T-helper 1 cell treated with Interleukin-12 subunit alpha and Interleukin-12 subunit beta and Interleukin-4 antibody, amounts not matched to agents 30 ng/mL and 1 ng/mL, for 36 hours (primary cell): ENCODE results near the gene ZNF260. TPM values are rescaled to one million over a fixed set of nuclear protein-coding genes. Genes with fewer than 3 reads are reported as not detected.

Source experiments
- intact Hi-C: fragments of 100-400 bp; cut with micrococcal nuclease; formaldehyde crosslinking; loops from one replicate; pipeline ENCODE4 v1.15.1; 2024
- total RNA-seq: library from RNA; stranded (reverse); gene quantifications from 2 replicates; pipeline ENCODE4 v1.2.3, GENCODE V29; 2022

Gene ZNF260
- total RNA-seq: 8.2 and 10.5 TPM in 2 replicates

DNA sequence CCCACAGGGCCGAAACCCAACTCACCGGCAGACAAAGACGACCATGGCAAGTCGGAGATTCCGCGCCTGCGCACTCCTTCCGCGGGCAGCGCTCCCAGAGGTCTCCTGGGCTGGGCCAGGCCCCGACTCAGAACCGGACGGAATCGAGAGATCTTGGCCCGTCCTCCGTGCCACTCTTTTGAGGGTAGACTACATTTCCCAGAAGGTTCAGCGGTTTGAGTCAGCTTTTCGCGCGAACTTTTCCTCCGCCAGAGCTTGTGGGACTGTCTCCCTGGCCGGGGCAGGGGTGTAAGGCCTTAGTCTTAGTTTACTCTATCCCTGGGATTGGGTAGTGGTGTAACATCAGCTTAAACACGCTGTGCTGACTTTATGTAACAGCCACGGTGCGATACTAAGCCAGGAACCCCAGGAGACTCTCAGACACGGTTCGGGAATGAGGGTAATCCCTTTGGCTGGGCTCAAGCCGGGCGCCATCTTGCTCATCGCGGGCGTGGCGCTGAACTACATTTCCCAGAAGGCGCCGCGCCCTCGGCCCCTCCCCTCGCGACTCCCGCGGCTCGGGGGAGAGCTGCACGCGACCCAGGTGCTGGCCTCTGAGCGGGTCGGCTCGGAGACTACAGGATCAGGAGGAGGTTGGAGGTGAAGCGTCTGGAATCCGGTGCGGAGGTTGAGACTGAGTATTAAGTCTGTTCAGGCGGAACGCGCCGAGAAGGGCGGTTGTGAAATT lies at the start of gene ZNF260:
TSS of gene ZNF260 (minus strand) at position 78 of the 727 bp plus-strand sequence. CDS start 13,033 bp downstream, outside the sequence.
- intact Hi-C loops: loop anchor here (1.0 to 10.0 kb wide), 22 partner anchors 39 to 1755 kb away; partner anchors contain the start of genes ZFP14, ZFP30, ZFP82 and ZNF146

GRCh38 chr19:36577271-36577996 lies 49.4 kb upstream of the ZNF260 start:
- intact Hi-C loops: no loop called here

DNA sequence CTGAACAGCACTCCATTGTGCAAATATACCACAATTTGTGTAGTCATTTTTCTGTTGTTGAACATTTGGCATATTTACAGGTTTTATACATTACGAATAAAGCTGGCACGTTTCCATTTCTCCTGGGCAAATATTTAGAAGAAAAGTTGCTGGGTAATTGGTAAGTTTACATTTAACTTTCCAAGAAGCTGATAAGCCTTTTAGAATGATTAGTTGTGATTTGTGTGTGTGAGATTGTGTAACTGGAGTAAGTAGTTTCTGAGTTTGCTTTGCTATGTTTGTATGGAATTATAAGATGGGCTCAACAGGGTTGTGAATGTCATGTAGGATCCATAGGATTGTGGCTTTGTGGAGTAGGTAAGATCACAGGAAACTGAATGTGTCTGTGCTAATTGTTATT lies 46.7 kb upstream of the ZNF260 start:
- intact Hi-C loops: loop anchor here (5.0 kb wide), 1 partner anchor 263 kb away; the partner anchor contains the start of gene ZNF790

- intact Hi-C loops: loop anchor here (1.0 to 5.0 kb wide), 18 partner anchors 31 to 1205 kb away; partner anchors contain the start of genes ZFP14, ZFP30, ZNF146 and ZNF260
Measured at GRCh38 chr19:36573895-36574720, 46.0 kb upstream of the ZNF260 start.

DNA sequence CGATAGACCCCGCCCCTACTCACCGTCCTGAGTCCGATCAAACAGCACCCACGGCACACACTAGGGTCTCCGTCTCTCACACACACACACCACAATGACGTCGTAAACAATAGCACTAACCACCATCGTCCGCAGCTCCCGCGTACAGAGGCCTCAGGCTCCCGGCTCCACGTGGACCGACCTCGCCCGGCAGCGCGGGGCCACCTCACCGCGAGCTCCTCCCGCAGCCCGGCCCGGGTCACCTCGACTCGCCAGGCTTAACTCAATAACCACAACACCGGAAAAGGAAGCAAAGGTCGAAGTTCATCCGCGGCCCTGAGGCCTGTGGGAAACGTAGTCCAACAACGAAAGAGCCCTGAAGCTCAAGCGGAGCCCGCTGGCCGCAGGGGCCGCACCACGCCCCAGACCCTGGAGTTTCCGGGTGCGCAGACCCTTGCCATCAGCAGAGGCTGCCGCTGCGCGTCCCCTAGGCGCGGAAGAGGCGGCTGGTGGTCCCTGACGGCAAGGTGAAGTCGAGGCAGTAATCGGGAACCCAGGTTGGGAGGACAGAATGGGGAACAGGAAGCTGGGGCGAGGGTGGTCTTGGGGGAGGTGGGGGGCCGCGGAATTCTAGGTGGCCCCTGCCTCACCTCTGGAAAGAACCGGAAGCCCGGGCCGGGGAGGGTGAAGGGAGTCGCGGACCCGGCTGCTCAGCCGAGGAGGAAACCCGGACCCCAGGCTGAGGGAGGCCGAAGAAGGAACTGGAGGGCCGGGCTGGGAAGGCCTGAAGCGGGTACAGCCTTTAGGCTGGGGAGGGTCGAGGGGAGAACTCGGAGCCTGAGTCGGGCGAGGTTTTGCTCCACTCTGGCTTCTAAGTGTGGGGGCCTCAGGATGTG lies 45.2 kb upstream of the ZNF260 start, which contains the start of gene ZNF529:
TSS of gene ZNF529 (minus strand) at position 273 of the 875 bp plus-strand sequence. CDS start 946 bp downstream, outside the sequence.
- intact Hi-C loops: loop anchor here (1.0 to 5.0 kb wide), 18 partner anchors 32 to 1206 kb away; partner anchors contain the start of genes ZFP14, ZFP30, ZNF146 and ZNF260

GRCh38 chr19:36572593-36573019 lies 44.5 kb upstream of the ZNF260 start:
- intact Hi-C loops: loop anchor here (1.0 to 5.0 kb wide), 19 partner anchors 33 to 1207 kb away; partner anchors contain the start of genes ZFP14, ZFP30, ZFP82 and ZNF146

- intact Hi-C loops: no loop called here
Measured at GRCh38 chr19:36564391-36564790, 36.3 kb upstream of the ZNF260 start.

GRCh38 chr19:36547001-36547732 lies 19.1 kb upstream of the ZNF260 start:
- intact Hi-C loops: no loop called here

DNA sequence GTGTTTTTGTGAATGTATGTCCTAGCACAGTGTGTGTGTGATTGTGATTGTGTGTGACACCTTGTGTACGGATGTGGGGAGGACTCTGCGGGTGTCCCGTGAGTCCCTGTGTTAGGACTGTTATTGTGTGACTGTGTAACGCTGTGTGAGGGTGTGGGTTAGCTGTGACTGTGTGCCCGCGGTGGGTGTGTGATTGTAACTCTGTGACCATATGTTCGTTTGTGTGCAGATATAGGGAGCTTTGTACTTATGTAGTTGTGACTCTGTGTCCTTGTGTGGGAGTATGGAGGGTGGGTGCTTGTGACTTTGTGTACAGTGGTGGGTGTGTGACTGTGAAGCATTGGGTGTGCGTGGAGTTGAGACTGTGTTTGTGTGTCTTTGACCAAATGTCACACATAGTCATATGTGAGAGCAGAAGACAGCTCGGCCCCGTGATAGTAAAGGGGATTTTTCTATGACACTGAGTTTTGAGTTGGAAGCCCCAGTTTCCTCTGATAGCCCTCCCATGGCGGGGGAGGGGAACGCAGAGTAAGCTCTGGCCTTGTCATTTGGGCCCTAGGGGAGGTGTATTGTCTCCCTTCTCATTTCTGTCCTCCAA lies 949 bp upstream of the ZNF260 start:
- intact Hi-C loops: loop anchor here (1.0 to 10.0 kb wide), 22 partner anchors 40 to 1756 kb away; partner anchors contain the start of genes ZFP14, ZFP30, ZFP82 and ZNF146

- intact Hi-C loops: loop anchor here (1.0 to 10.0 kb wide), 22 partner anchors 39 to 1755 kb away; partner anchors contain the start of genes ZFP14, ZFP30, ZFP82 and ZNF146
Measured at GRCh38 chr19:36527873-36528193, 238 bp downstream of the ZNF260 start.

GRCh38 chr19:36527341-36527740 lies 730 bp downstream of the ZNF260 start:
- intact Hi-C loops: loop anchor here (5.0 to 10.0 kb wide), 3 partner anchors 400 to 1250 kb away; partner anchors contain the start of gene ZNF573

DNA sequence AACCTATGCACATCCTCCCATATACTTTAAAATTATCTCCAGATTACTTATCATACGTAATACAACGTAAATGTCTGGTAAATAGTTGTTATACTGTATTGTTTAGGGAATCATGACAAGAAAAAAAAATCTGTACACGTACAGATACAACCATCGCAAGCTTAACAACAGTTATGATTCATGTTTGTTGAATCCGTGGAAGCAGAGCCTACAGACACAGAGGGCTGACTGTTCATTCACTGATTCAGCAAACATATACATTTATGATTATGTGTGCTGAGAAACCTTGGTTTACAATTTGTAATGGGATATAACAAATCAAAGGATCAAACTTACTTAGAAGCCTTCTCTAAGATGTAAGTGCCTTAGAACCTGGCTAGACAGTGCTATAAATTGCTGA lies 1.5 kb downstream of the ZNF260 start:
- intact Hi-C loops: loop anchor here (5.0 to 10.0 kb wide), 3 partner anchors 399 to 1251 kb away; partner anchors contain the start of gene ZNF573

- intact Hi-C loops: loop anchor here (5.0 to 10.0 kb wide), 3 partner anchors 397 to 1253 kb away; partner anchors contain the start of gene ZNF573
Measured at GRCh38 chr19:36524617-36525016, 3.5 kb downstream of the ZNF260 start.

DNA sequence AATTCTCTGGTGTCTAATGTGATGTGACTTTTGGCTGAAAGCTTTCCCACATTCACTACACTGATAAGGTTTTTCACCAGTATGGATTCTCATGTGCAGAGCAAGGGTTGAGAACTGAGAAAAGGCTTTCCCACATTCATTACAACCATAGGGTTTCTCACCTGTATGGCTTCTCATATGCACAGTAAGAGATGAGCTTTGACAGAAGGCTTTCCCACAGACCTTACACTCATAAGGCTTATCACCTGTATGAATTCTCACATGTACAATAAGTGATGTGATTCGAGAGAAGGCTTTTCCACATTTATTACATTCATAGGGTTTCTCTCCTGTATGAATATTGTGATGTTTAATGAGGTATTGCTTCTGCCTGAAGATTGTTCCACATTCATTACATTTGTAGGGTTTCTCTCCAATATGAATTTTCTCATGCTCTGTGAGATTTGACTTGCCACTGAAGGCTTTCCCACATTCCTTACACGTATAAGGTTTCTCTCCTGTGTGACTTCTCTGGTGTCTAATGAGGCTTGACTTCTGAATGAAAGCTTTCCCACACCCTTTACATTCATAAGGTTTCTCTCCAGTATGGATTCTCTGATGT lies 14.0 kb downstream of the ZNF260 start:
- intact Hi-C loops: no loop called here

GRCh38 chr19:36508325-36508724 lies 19.7 kb downstream of the ZNF260 start:
- intact Hi-C loops: no loop called here

- intact Hi-C loops: no loop called here
Measured at GRCh38 chr19:36501973-36502372, 26.1 kb downstream of the ZNF260 start.

GRCh38 chr19:36497001-36497400 lies 31.1 kb downstream of the ZNF260 start:
- intact Hi-C loops: no loop called here
